CD4-positive, alpha-beta T cell treated with Interferon alpha-2 for 1 hour (primary cell): ENCODE measurements around the gene AIP.
"Not testable (repeated sequence)": the region's sequence is repeated elsewhere in the genome, so short reads cannot be mapped to it uniquely, and the experiment has no call there.

Experiments used
- DNase-seq, 2 donors: peaks; one replicate each; pipeline ENCODE4 v3.0.0-alpha.2; 2020 to 2022

The AIP gene

DNA sequence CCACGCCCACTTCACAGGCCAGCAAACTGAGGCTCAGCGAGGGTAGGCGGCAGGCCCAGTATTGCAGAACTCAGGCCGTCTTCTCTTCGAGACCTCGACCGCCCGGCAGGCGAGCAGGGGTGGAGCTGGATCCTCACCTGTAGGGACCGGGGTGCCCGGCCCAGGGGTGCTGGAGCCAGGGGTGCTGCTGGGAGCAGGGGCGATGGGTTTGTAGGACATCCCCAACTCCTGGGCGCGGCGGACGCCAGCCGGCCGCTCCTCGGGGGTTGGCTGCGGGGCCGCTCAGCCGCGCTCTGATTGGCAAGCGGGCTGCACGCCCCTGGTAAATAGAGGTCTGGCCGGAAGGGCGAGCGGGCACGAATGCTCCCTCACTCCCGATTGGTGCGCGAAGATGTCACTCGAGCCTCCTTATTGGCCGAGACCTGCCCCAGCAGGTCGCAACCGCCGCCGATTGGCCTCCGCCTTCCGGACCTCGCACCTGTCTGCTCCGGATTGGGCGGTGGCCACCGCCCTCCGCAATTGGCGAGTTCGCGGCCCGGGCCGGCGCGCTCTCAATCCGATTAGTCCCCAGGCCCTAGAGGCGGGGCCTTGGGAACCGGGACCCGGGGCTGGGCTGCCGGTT, 25.1 kb downstream of the AIP start, which contains the start of gene CDK2AP2:
TSS of gene CDK2AP2 (minus strand) at position 299 of the 622 bp plus-strand sequence. CDS start at position 219, 80 bp downstream.
- DNase-seq: peak; percentile 98 to 99

DNA sequence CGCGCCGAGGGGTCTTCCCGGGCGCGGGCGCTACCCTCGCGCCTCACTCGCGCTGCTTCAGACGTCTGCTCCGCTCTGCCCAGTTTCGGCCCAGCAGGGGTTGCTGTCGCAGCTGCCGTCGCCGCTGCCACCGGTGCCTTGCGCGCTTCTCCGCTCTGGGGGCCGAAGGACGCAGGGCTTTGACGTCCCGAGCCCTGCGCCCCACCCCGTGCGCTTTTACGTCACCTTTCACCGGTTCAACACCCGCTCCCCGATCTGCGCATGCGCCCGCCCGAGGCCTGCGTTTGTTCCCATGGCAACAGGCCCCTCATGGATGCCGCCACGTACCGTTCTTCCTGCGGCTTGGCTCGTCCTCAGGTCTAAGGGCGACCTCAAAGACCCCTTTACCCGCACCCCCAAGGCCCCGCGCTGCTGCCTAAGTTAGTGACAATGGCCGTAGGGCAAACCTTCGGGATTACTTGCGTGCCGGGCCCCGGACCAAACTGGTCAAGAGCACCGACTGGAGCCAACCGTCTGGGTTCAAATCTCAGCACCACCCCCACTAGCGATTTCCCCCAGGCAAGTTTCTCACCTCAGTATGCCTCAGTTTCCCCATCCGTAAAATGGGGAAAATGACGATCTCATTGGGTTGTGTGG, 25.8 kb downstream of the AIP start:
- DNase-seq: peak; percentile 98

- DNase-seq: no peak
These were observed 27.2 kb downstream of the AIP start for GRCh38 chr11:67510023-67510345.

DNA sequence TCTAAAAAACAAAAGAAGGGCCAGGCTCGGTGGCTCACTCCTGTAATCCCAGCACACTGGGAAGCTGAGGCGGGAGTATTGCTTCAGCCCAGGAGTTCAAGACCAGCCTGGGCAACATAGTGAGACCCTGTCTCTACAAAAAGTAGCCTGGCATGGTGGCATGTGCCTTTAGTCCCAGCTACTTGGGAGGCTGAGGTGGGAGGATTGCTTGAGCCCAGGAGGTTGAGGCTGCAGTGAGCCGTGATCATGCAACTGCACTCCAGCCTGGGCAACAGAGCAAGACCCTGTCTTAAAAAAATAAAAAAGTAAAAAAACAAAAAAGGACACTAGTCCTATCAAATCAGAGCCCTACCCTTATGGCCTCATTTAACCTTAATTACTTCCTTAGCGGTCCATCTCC, 28.7 kb downstream of the AIP start:
- DNase-seq: not testable (repeated sequence)

DNA sequence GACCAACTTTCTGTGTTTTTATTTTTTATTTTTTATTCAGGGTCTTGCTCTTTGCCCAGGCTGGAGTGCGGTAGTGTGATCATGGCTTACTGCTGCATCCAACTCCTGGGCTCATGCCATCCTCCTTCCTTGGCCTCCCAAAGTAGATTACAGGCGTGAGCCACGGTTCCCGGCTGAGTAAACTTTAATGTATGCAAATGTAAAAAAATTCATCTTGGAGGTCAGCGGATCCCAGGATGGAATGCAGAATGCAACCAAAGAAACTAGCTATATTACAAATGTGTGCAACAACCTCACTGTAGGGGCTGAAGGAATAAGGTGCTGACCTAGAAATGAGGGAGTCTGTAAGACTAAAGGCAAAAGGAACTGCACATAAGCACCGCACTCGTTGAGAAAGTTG, 31.3 kb downstream of the AIP start:
- DNase-seq: no peak

- no peak for DNase-seq
These were observed 34.0 kb downstream of the AIP start for GRCh38 chr11:67516806-67517205.

DNA sequence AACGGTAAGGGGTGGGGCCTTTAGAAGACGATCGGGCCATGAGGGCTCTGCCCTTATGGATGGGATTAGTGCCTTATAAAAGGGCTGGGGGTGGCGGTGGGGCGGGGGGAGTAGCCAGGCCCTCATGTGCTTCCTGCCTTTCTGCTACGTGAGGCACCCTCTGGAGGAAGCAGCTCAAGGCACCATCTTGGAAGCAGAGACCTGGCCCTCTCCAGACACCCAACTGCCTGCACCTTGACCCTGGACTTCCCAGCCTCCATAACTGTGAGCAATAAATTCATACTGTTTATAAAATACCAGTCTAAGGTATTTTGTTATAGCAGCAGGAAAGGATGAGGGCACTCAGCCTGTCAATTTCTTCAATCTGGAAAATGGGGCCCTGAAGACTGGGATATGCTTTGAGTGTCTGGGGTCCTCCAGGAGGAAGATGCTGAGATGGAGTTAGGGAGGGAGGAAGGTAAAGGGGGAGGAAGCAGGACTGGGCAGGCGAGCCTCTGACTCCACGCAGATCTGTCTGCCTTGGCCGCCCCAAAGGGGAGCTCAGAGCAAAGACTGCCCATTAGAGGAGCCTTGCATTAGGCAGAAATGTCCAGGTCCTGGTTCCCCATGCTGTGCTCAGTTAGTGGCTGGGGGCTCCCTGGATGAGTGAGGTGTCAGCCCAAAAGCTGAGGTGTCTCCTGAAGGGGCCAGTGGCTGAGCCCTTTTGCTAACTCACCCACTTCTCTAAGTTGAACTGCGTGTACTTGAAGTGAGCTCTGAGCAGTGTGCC, 35.1 kb downstream of the AIP start:
- DNase-seq: no peak

GRCh38 chr11:67519726-67520125, 36.9 kb downstream of the AIP start:
- no peak for DNase-seq

DNA sequence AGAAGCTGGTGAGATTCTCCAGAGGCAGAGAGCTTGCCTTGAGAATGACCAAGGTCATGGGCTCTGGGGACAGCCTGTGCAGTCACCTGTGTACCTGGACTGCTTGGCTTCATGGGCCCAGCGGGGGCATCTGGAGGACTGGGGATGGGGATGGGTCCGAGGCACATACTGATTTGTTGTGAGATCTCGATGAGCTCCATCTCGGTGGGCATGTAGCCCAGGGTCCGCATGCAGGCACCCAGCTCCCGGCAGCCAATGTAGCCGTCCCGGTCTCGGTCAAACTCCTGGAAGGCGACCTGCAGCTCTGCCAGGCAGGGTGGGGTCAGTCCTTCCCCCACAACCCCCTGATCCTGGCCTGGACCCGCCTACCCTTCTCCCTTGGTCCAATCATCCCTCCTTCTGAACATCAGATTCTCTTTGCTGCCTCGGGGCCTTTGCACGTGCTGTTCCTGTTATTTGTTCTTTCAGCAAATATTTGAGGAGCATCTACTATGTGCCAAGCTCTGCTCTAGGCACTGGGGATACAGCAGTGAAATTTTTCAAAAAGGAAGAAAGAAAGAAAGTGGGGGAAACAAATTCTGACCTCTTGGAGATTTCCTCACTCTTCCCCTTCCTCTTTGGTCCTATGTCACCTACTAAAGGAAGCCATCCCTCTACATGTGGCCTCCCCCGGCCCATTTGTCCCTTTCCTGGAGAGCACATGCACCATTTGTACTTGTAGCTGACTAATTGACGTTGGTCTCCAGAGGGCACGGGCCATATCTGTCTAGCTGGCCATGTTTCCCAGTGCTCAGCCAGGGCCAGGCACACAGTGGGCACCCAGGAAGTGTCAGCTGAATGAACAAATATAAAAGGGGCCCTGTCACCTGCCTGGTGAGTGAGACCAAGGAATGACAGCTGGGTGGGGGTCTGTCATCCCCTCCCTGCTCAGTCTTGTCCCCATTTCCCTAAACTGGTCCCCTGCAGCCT, 38.3 kb downstream of the AIP start:
- DNase-seq: no peak

DNA sequence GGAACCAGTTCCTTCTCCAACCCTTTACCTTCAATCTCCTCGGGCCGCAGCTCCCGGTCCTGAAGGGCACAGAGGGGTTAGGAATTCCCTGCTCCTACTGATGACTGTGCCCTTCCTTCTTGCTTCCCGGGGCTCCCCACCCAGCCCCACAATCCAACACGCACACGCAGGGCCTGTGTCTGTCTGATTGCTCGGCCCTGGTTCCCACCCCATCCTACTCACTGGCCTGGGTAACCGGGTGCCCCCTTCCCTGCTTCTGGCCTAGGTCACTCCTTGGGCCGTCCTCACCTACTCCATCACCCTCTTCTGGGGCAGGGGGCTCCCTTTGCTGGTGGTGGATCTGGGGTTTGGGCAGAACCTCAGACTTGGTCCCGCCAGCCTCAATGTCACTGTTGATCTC, 39.1 kb downstream of the AIP start:
- no peak for DNase-seq

GRCh38 chr11:67522338-67522737, 39.5 kb downstream of the AIP start:
- DNase-seq: no peak

DNA sequence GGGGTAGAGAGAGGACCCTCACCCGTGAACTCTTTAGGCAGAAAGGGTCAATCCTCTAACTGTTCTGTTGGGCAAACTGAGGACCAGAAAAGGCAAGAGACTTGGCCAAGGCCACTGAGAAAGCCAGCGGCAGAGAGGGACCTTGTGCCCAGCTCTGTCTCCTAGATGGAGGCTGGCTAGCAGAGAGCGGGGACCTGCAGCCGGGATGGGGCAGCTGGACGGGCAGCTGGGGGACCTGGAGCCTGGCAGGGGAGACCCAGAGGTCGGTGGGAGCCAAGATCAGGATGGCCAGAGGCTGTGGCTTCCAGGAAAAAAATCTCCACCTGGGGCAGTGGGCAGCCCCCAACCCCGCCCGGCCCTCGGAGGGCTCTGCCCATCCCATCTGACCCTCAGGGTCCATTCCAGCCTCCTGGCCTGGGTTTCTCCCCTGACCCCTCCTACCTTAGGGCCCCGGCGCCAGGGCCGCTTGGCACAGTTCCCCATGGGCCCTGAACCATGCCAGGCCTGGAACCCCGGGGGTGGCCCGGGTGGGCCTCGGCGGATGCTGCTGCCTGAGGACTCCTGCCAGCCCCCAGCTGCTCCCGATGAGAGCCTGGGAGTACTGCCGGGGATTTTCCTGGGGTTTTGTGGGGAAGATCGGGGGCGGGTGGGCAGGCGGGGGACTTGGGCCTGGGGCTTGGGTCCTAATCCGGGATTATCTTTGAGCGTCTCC, 40.2 kb downstream of the AIP start, which contains the start of gene CABP2:
TSS of gene CABP2 (minus strand) at position 603 of the 712 bp plus-strand sequence. CDS start at position 483, 120 bp downstream.
- no peak for DNase-seq

GRCh38 chr11:67523556-67524479, 41.0 kb downstream of the AIP start:
- no peak for DNase-seq

GRCh38 chr11:67524480-67524808, 41.6 kb downstream of the AIP start:
- DNase-seq: no peak

- DNase-seq: no peak
These were observed 42.6 kb downstream of the AIP start for GRCh38 chr11:67525275-67525976.

DNA sequence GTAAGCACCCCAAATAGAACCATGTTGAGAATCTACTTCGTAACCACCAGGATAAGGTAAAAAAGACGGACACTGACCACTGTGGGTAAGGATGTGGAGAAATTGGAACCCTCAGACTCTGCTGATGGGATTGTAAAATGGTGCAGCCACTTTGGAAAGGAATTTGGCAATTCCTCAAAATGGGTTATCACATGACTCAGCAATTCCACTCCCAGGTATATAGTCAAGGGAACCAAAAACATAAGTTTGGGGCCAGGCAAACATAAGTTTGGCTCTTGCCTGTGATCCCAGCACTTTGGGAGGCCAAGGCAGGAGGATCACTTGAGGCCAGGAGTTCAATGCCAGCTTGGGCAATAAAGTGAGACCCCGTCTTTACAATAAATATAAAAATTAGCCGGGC, 45.5 kb downstream of the AIP start:
- no peak for DNase-seq

DNA sequence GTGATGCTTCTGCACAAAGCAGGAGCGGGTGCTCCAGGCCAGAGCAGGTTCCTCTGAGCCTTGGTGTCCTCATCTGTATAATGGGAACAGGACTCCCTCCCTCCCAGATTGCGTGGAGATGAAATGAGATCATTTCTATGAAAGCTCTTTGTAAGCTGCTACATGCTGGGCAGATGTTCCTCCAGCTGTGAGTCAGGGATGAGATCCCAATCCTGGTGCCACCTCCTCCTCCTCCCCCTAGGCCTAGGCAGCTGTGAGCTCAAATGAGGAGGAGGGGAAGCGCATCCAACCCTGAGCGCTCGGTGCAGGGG, 47.4 kb downstream of the AIP start:
- no peak for DNase-seq

DNA sequence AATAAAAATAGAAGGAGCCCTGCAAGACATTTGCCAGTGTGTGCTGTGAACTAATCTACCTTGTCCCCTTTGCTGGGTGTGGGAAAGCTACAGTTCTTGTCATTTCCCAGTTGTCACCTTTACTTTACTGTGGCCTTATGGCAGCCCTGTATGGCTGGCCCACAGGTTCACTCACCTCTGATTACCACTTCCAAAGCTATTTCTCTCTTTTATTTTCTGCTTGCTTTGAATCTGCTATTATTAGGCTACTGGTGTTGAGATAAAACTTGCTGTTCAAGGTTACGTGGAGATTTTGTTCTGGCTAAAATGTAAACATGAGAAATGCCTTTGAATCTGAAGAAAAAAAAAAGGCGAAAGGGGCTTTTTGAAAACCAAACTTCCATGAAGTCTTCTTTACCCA, 50.1 kb downstream of the AIP start:
- no peak for DNase-seq

GRCh38 chr11:67534070-67534679, 51.3 kb downstream of the AIP start:
- no peak for DNase-seq

- DNase-seq: no peak
These were observed 52.7 kb downstream of the AIP start for GRCh38 chr11:67535561-67535960.
